Lower lobe of right lung (tissue), 2 donors: ENCODE data around the gene NELL1. TPM values are rescaled to one million over a fixed set of nuclear protein-coding genes. Genes with fewer than 3 reads are reported as not detected.
A peak's percentile ranks its signal among the peaks of the same experiment; 100 is the strongest.

Experiments
- ATAC-seq, 2 donors: fragments of 200-7000 bp; cut with Tn5 transposase; one replicate each; pipeline ENCODE4 v1.9.1; 2020 to 2022; ENCODE audit warnings: mild to moderate bottlenecking in 2 of 2, moderate library complexity in 2 of 2
- DNase-seq: peaks from one replicate; pipeline ENCODE4 v3.0.0-alpha.2; 2020
- H3K27ac ChIP-seq: fragments of 200-600 bp; one replicate; pipeline ENCODE4 v1.8.0; 2022
- H3K27me3 ChIP-seq: fragments of 200-600 bp; one replicate; pipeline ENCODE4 v1.8.0; 2022; ENCODE audit warnings: low read depth
- H3K36me3 ChIP-seq: fragments of 200-600 bp; one replicate; pipeline ENCODE4 v1.8.0; 2022; ENCODE audit warnings: mild to moderate bottlenecking
- H3K4me1 ChIP-seq: fragments of 200-600 bp; one replicate; pipeline ENCODE4 v1.8.0; 2022
- H3K4me3 ChIP-seq: fragments of 200-600 bp; one replicate; pipeline ENCODE4 v1.8.0; 2022; ENCODE audit warnings: mild to moderate bottlenecking
- H3K9me3 ChIP-seq: fragments of 200-600 bp; one replicate; pipeline ENCODE4 v1.8.0; 2022
- CTCF ChIP-seq: fragments of 200-600 bp; IDR thresholded peaks from one replicate; pipeline ENCODE4 v1.8.0; 2022; ENCODE audit warnings: antibody characterized with exemption, mild to moderate bottlenecking
- intact Hi-C: fragments of 100-400 bp; cut with DNase I; formaldehyde crosslinking; loops from one replicate; pipeline ENCODE4 v1.11.0; 2022
- total RNA-seq: library from RNA; stranded (reverse); fragmentation: NEBNext Ultra II Directional; extraction: Animal tissue kit (Norgen Biotek cat#: 25700); gene quantifications from one replicate; pipeline ENCODE4 v1.2.1, GENCODE V29; 2021
- donor health status: DM: no; HTN: yes; CAD: no; lungs with severe emphysema.

Gene NELL1
- total RNA-seq, 1 donor from 2014 or later, result 0.15 TPM

GRCh38 chr11:20821046-20821445, 151.7 kb downstream of the NELL1 start:
- ATAC-seq (no peak), DNase-seq (no peak)
- no peak for TF ChIP-seq CTCF
- no peak overlapping the region for H3K4me3 ChIP-seq
- H3K27ac ChIP-seq, result no peak overlapping the region
- H3K36me3 ChIP-seq, result no peaks in the 10 kb centered on the region
- no peaks in the 10 kb centered on the region for H3K27me3 ChIP-seq
- H3K9me3 ChIP-seq, result no peaks in the 10 kb centered on the region
- no peaks in the 10 kb centered on the region for H3K4me1 ChIP-seq
- intact Hi-C loops, result no loop called here

- Histone ChIP-seq H3K9me3 (no peaks in the 10 kb centered on the region), H3K27me3 (no peaks in the 10 kb centered on the region), H3K27ac (no peak overlapping the region), H3K4me1 (no peaks in the 10 kb centered on the region), H3K4me3 (no peak overlapping the region), H3K36me3 (no peaks in the 10 kb centered on the region)
- no peak for ATAC-seq
- no peak for TF ChIP-seq CTCF
- intact Hi-C loops, result no loop called here
- DNase-seq, result no peak
Observed at GRCh38 chr11:20821470-20821869, 152.1 kb downstream of the NELL1 start.

GRCh38 chr11:20824773-20825172, 155.4 kb downstream of the NELL1 start:
- intact Hi-C loops, result no loop called here
- DNase-seq (no peak), ATAC-seq (no peak)
- Histone ChIP-seq H3K27me3 (no peaks in the 10 kb centered on the region), H3K4me3 (no peak overlapping the region), H3K9me3 (no peaks in the 10 kb centered on the region), H3K27ac (no peak overlapping the region), H3K4me1 (no peaks in the 10 kb centered on the region), H3K36me3 (no peaks in the 10 kb centered on the region)
- no peak for TF ChIP-seq CTCF

- no peak overlapping the region for H3K4me3 ChIP-seq
- H3K9me3 ChIP-seq, result no peaks in the 10 kb centered on the region
- H3K27me3 ChIP-seq, result no peaks in the 10 kb centered on the region
- TF ChIP-seq CTCF, result no peak
- no peak for DNase-seq
- no peak overlapping the region for H3K27ac ChIP-seq
- no peak for ATAC-seq
- no peaks in the 10 kb centered on the region for H3K36me3 ChIP-seq
- intact Hi-C loops, result no loop called here
- H3K4me1 ChIP-seq, result no peaks in the 10 kb centered on the region
Observed at GRCh38 chr11:20835561-20835960, 166.2 kb downstream of the NELL1 start.

GRCh38 chr11:20839231-20839630, 169.8 kb downstream of the NELL1 start:
- no peak overlapping the region for H3K4me3 ChIP-seq
- H3K4me1 ChIP-seq, result no peaks in the 10 kb centered on the region
- no peaks in the 10 kb centered on the region for H3K36me3 ChIP-seq
- no peak overlapping the region for H3K27ac ChIP-seq
- H3K27me3 ChIP-seq, result no peaks in the 10 kb centered on the region
- H3K9me3 ChIP-seq, result no peaks in the 10 kb centered on the region
- no peak for TF ChIP-seq CTCF
- DNase-seq, result no peak
- ATAC-seq, result no peak
- intact Hi-C loops, result no loop called here

- no peak for TF ChIP-seq CTCF
- Histone ChIP-seq H3K4me1 (no peaks in the 10 kb centered on the region), H3K27me3 (no peaks in the 10 kb centered on the region), H3K36me3 (no peaks in the 10 kb centered on the region), H3K4me3 (no peak overlapping the region), H3K9me3 (no peaks in the 10 kb centered on the region), H3K27ac (no peak overlapping the region)
- ATAC-seq (peak; percentile 11 to 56), DNase-seq (no peak)
- intact Hi-C loops, result no loop called here
Observed at GRCh38 chr11:20840341-20840740, 171.0 kb downstream of the NELL1 start.
